PC-9 (cell line): ENCODE data around the gene P2RY12. TPM values are rescaled to one million over a fixed set of nuclear protein-coding genes. Genes with fewer than 3 reads are reported as not detected.

ENCODE experiments used
- BruUV-seq: library from RNA; stranded (reverse); fragments of 400-500 nt; replicated peaks from 2 replicates; lab custom pipeline; 2021; lab: Mats Ljungman, UMichigan
- CTCF ChIA-PET: fragments of 300-600 bp; sonication (Branson Sonifier 250); formaldehyde crosslinking; loops from one replicate; lab custom pipeline; 2022; ENCODE audit warnings: antibody characterized with exemption; lab: Charles Lee
- POLR2A ChIA-PET: fragments of 300-600 bp; sonication (Branson Sonifier 250); formaldehyde crosslinking; loops from one replicate; lab custom pipeline; 2022; ENCODE audit warnings: antibody characterized with exemption; ENCODE audit not compliant: unreplicated experiment; lab: Charles Lee
- DNase-seq, 2 experiments: peaks; one replicate each; pipeline versions ENCODE4 v3.0.0 to v3.0.0-alpha.2; 2015 to 2022; ENCODE audit warnings: mixed read lengths in 1 of 2
- H2AFZ ChIP-seq: fragments of 200-600 bp; sonication (generic); 2 replicates; pipeline ENCODE4 v1.8.1; 2017; ENCODE audit warnings: antibody characterized with exemption
- H3F3A ChIP-seq: fragments of 200-600 bp; sonication (generic); 2 replicates; pipeline ENCODE4 v1.8.1; 2017; ENCODE audit warnings: antibody characterized with exemption, mild to moderate bottlenecking, low read depth; ENCODE audit not compliant: insufficient read depth
- H3K27ac ChIP-seq: fragments of 200-600 bp; sonication (generic); 2 replicates; pipeline ENCODE4 v1.6.1; 2016; ENCODE audit warnings: mixed run types
- H3K27me3 ChIP-seq: fragments of 200-600 bp; sonication (generic); 2 replicates; pipeline ENCODE4 v1.6.1; 2016; ENCODE audit warnings: low read depth, mixed run types; ENCODE audit not compliant: insufficient read depth
- H3K36me3 ChIP-seq: fragments of 200-600 bp; sonication (generic); 2 replicates; pipeline ENCODE4 v1.6.1; 2016; ENCODE audit warnings: low read depth, mixed run types
- H3K4me1 ChIP-seq: fragments of 200-600 bp; sonication (generic); replicated peaks from 2 replicates; pipeline ENCODE4 v1.6.1; 2016; ENCODE audit warnings: mixed run types; ENCODE audit not compliant: insufficient read depth
- H3K4me2 ChIP-seq: fragments of 200-600 bp; sonication (generic); 2 replicates; pipeline ENCODE4 v1.6.1; 2017; ENCODE audit warnings: mixed run types
- H3K4me3 ChIP-seq: fragments of 200-600 bp; sonication (generic); 2 replicates; pipeline ENCODE4 v1.6.1; 2016; ENCODE audit warnings: mixed run types
- H3K79me2 ChIP-seq: fragments of 200-600 bp; sonication (generic); 2 replicates; pipeline ENCODE4 v1.6.1; 2017; ENCODE audit warnings: low read depth, mixed run types
- H3K9me2 ChIP-seq: fragments of 200-600 bp; sonication (generic); 2 replicates; pipeline ENCODE4 v1.8.1; 2017; ENCODE audit warnings: mild to moderate bottlenecking; ENCODE audit not compliant: insufficient read depth
- H3K9me3 ChIP-seq: fragments of 200-600 bp; sonication (generic); 2 replicates; pipeline ENCODE4 v1.8.1; 2016; ENCODE audit warnings: low read depth; ENCODE audit not compliant: insufficient read depth
- H4K20me1 ChIP-seq: fragments of 200-600 bp; sonication (generic); 2 replicates; pipeline ENCODE4 v1.8.1; 2017; ENCODE audit not compliant: insufficient read depth
- CTCF ChIP-seq: fragments of 200-600 bp; sonication (generic); conservative IDR thresholded peaks from 2 replicates; pipeline ENCODE4 v1.6.1; 2017; ENCODE audit warnings: mixed run types, antibody characterized with exemption, mild to moderate bottlenecking, moderate library complexity
- EZH2 ChIP-seq: fragments of 200-600 bp; sonication (generic); IDR thresholded peaks from 2 replicates; pipeline ENCODE4 v1.8.0; 2017; ENCODE audit warnings: antibody characterized with exemption, low read depth
- intact Hi-C: fragments of 100-400 bp; cut with micrococcal nuclease; formaldehyde crosslinking; loops from one replicate; pipeline ENCODE4 v1.10.0; 2022; ENCODE audit not compliant: unreplicated experiment
- total RNA-seq: library from RNA; stranded (reverse); gene quantifications from 2 replicates; pipeline ENCODE4 v1.2.3, GENCODE V29; 2021

P2RY12 gene
- total RNA-seq, 1 experiment from 2014 or later, result not detected

GRCh38 chr3:151372063-151372820 lies 12.3 kb downstream of the P2RY12 start:
- no peaks in the 10 kb centered on the region for H3K79me2 ChIP-seq
- H3K4me3 ChIP-seq, result no peak overlapping the region
- no peaks in the 10 kb centered on the region for H3K9me2 ChIP-seq
- no peaks in the 10 kb centered on the region for H4K20me1 ChIP-seq
- TF ChIP-seq CTCF (no peak), EZH2 (no peak)
- intact Hi-C loops, result no loop called here
- ChIA-PET POLR2A (no interaction called here), CTCF (no interaction called here)
- H3K4me2 ChIP-seq, result no peak overlapping the region
- no peaks in the 10 kb centered on the region for H3F3A ChIP-seq
- DNase-seq, result no peak
- H3K9me3 ChIP-seq, result no peaks in the 10 kb centered on the region
- H3K27ac ChIP-seq, result no peak overlapping the region
- no TSS peak for BruUV-seq
- no peaks in the 10 kb centered on the region for H3K4me1 ChIP-seq
- no peaks in the 10 kb centered on the region for H3K27me3 ChIP-seq
- H3K36me3 ChIP-seq, result no peaks in the 10 kb centered on the region
- no peak overlapping the region for H2AFZ ChIP-seq

GRCh38 chr3:151371526-151371925 lies 13.0 kb downstream of the P2RY12 start:
- Histone ChIP-seq H3K36me3 (no peaks in the 10 kb centered on the region), H3K4me3 (no peak overlapping the region), H3K27me3 (no peaks in the 10 kb centered on the region), H3K4me2 (no peak overlapping the region), H3F3A (no peaks in the 10 kb centered on the region), H3K4me1 (no peaks in the 10 kb centered on the region), H3K79me2 (no peaks in the 10 kb centered on the region), H3K27ac (no peak overlapping the region), H2AFZ (no peak overlapping the region), H3K9me3 (no peaks in the 10 kb centered on the region), H4K20me1 (no peaks in the 10 kb centered on the region), H3K9me2 (no peaks in the 10 kb centered on the region)
- POLR2A ChIA-PET, result no interaction called here
- no TSS peak for BruUV-seq
- CTCF ChIA-PET, result no interaction called here
- intact Hi-C loops, result no loop called here
- TF ChIP-seq CTCF, result no peak
- no peak for TF ChIP-seq EZH2
- no peak for DNase-seq

- Histone ChIP-seq H3K4me3 (no peak overlapping the region), H4K20me1 (no peaks in the 10 kb centered on the region), H3K79me2 (no peaks in the 10 kb centered on the region), H3K4me1 (no peaks in the 10 kb centered on the region), H3K36me3 (no peaks in the 10 kb centered on the region), H3K9me2 (no peaks in the 10 kb centered on the region; the same call in 1 of the 2 replicates), H2AFZ (no peak overlapping the region; the same call in 1 of the 2 replicates), H3K9me3 (no peaks in the 10 kb centered on the region), H3K27ac (no peak overlapping the region), H3K27me3 (no peaks in the 10 kb centered on the region), H3K4me2 (no peak overlapping the region), H3F3A (no peaks in the 10 kb centered on the region)
- ChIA-PET CTCF (no interaction called here), POLR2A (no interaction called here)
- intact Hi-C loops, result no loop called here
- no TSS peak for BruUV-seq
- TF ChIP-seq CTCF (no peak), EZH2 (no peak)
- DNase-seq, result no peak
These were observed 17.1 kb downstream of the P2RY12 start for GRCh38 chr3:151367448-151367847.
